ENCODE data around the gene TUBGCP3.

Gene TUBGCP3

DNA sequence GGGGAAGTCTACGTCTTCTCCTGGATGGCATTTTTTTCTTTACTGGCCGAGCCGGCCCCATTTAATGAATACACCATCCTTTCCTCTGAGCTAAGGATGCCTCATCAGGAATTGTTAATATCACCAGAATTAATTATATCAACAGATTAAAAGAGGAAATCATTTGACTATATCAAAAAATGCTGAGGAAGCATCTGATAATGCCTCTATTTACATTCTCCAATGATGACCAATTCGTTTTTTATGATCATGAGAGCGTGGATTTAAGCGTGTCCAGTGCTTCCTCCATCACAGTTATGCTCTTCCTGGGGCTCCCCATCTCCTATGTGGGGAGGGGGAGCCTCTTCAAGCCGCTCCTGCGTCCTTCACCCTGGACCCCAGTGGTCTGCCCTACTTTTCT is 58.7 kb downstream of the TUBGCP3 start:
- Histone ChIP-seq H3K79me2 (ENCODE audit: control insufficient read depth, insufficient read depth, low read length, unreplicated experiment) (no peaks in the 10 kb centered on the region), H3K4me1 (ENCODE audit: control insufficient read depth, insufficient read depth, low read length, unreplicated experiment) (no peaks in the 10 kb centered on the region), H3K27ac (ENCODE audit: low read depth, low read length) (no peak overlapping the region), H3K36me3 (ENCODE audit: insufficient read depth, low read length) (peaks cover 4% of the 10 kb centered on the region; the same call in 1 of the 2 replicates), H2AFZ (ENCODE audit: low read length, unreplicated experiment) (no peak overlapping the region), H3K4me3 (ENCODE audit: low read depth, low read length) (no peak overlapping the region), H3K27me3 (ENCODE audit: insufficient read depth, low read length) (no peaks in the 10 kb centered on the region)

- Histone ChIP-seq H3K4me3 (ENCODE audit: low read depth, low read length) (no peak overlapping the region), H3K4me1 (ENCODE audit: control insufficient read depth, insufficient read depth, low read length, unreplicated experiment) (no peaks in the 10 kb centered on the region), H3K27ac (ENCODE audit: low read depth, low read length) (no peak overlapping the region), H3K36me3 (ENCODE audit: insufficient read depth, low read length) (peaks cover 4% of the 10 kb centered on the region; the same call in 1 of the 2 replicates), H3K79me2 (ENCODE audit: control insufficient read depth, insufficient read depth, low read length, unreplicated experiment) (no peaks in the 10 kb centered on the region), H3K27me3 (ENCODE audit: insufficient read depth, low read length) (no peaks in the 10 kb centered on the region), H2AFZ (ENCODE audit: low read length, unreplicated experiment) (no peak overlapping the region)
Observed at GRCh38 chr13:112526146-112526853, 61.7 kb downstream of the TUBGCP3 start.

DNA sequence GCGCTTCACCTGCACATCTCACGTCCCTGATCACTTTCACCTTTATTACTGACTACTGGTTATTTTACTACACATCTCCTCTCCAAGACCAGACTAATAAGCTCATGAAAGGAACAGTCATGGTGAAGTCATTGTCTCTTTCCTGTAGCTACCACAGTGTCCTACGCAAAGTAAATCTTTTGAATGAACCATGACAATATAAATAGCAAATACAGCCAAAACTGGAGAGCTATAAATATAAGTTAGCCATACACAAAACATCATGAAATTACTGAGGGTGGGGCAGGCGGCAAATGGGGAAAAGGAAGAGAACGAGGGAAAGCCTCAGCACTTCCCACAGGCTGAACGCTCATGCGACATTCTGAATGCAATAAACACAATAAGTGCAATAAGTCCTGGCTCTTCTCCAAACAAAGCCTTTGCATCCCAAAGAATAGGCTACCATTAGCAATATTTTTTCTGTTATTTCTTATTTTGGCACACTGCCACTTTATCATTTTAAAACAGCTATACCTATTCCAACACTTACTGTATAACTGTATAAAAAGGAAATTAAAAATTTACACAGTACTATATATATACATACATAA is 62.5 kb downstream of the TUBGCP3 start:
- Histone ChIP-seq H3K79me2 (ENCODE audit: control insufficient read depth, insufficient read depth, low read length, unreplicated experiment) (no peaks in the 10 kb centered on the region), H3K36me3 (ENCODE audit: insufficient read depth, low read length) (peaks cover 4% of the 10 kb centered on the region; the same call in 1 of the 2 replicates), H3K4me3 (ENCODE audit: low read depth, low read length) (no peak overlapping the region), H3K27ac (ENCODE audit: low read depth, low read length) (no peak overlapping the region), H3K27me3 (ENCODE audit: insufficient read depth, low read length) (no peaks in the 10 kb centered on the region), H2AFZ (ENCODE audit: low read length, unreplicated experiment) (no peak overlapping the region), H3K4me1 (ENCODE audit: control insufficient read depth, insufficient read depth, low read length, unreplicated experiment) (no peaks in the 10 kb centered on the region)

DNA sequence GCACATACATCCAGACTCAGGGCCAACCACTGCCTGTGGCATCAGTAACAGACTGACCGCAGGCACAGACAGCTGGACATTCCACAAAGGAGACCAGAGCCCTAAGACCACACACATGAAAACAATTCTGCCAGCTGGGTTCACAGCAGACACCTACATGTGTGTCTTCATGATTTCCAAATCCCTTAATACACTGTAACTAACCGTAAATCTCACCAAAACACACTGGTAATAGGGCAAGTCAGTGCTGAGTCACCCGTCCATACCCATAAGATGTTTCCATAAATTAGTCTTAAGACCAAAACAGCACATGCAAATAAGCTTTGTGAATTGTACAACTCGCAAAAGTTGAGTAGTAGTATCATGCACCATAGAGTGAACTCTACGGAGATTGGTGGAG is 65.4 kb downstream of the TUBGCP3 start:
- no peak overlapping the region for H2AFZ ChIP-seq (ENCODE audit: low read length, unreplicated experiment)
- no peak overlapping the region for H3K27ac ChIP-seq (ENCODE audit: low read depth, low read length)
- peaks cover 4% of the 10 kb centered on the region; the same call in 1 of the 2 replicates for H3K36me3 ChIP-seq (ENCODE audit: insufficient read depth, low read length)

DNA sequence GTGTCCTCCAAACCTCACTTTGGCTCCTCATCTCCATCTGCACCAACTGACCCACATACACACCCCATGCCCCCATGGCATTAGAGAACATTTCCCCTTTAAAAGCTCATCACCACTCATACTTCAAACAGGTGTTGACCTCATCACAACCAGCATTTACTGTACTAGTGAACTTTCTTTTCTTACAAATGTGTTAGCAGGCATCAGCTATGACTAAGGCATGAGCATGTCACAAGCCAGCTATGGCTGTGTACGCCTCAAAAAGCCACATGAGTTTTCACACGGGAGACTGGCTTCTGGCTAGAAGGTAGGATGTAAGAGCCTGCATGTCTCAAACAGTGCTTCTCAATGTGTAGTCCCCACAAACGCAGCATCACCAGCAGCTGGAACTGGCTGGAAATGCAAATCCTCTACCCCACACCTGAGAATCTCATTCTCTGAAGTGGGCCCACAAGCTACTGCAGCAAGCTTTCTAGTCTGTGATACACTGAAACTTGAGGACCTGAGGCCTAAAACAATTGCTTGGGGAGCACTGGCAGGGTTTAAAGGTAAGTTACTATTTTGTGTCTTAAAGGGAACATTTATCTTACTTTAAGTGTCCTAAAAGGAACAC is 66.8 kb downstream of the TUBGCP3 start:
- H3K27ac ChIP-seq (ENCODE audit: low read depth, low read length): no peak overlapping the region
- no peaks in the 10 kb centered on the region for H3K4me1 ChIP-seq (ENCODE audit: control insufficient read depth, insufficient read depth, low read length, unreplicated experiment)
- peaks cover 3% of the 10 kb centered on the region; the same call in 1 of the 2 replicates for H3K36me3 ChIP-seq (ENCODE audit: insufficient read depth, low read length)
- no peaks in the 10 kb centered on the region for H3K79me2 ChIP-seq (ENCODE audit: control insufficient read depth, insufficient read depth, low read length, unreplicated experiment)
- H3K27me3 ChIP-seq (ENCODE audit: insufficient read depth, low read length): no peaks in the 10 kb centered on the region
- no peak overlapping the region for H3K4me3 ChIP-seq (ENCODE audit: low read depth, low read length)
- no peak overlapping the region for H2AFZ ChIP-seq (ENCODE audit: low read length, unreplicated experiment)

More for the DNA sequence above, 65.4 kb downstream of the TUBGCP3 start:
- no peak overlapping the region for H3K4me3 ChIP-seq (ENCODE audit: low read depth, low read length)
- H3K27me3 ChIP-seq (ENCODE audit: insufficient read depth, low read length): no peaks in the 10 kb centered on the region
- H3K79me2 ChIP-seq (ENCODE audit: control insufficient read depth, insufficient read depth, low read length, unreplicated experiment): no peaks in the 10 kb centered on the region
- no peaks in the 10 kb centered on the region for H3K4me1 ChIP-seq (ENCODE audit: control insufficient read depth, insufficient read depth, low read length, unreplicated experiment)

- H3K27ac ChIP-seq (ENCODE audit: low read depth, low read length): no peak overlapping the region
- H3K36me3 ChIP-seq (ENCODE audit: insufficient read depth, low read length): peaks cover 3% of the 10 kb centered on the region; the same call in 1 of the 2 replicates
- H3K4me1 ChIP-seq (ENCODE audit: control insufficient read depth, insufficient read depth, low read length, unreplicated experiment): no peaks in the 10 kb centered on the region
- H2AFZ ChIP-seq (ENCODE audit: low read length, unreplicated experiment): no peak overlapping the region
- H3K27me3 ChIP-seq (ENCODE audit: insufficient read depth, low read length): no peaks in the 10 kb centered on the region
- H3K4me3 ChIP-seq (ENCODE audit: low read depth, low read length): no peak overlapping the region
- no peaks in the 10 kb centered on the region for H3K79me2 ChIP-seq (ENCODE audit: control insufficient read depth, insufficient read depth, low read length, unreplicated experiment)
Observed at GRCh38 chr13:112519517-112520060, 68.4 kb downstream of the TUBGCP3 start.

DNA sequence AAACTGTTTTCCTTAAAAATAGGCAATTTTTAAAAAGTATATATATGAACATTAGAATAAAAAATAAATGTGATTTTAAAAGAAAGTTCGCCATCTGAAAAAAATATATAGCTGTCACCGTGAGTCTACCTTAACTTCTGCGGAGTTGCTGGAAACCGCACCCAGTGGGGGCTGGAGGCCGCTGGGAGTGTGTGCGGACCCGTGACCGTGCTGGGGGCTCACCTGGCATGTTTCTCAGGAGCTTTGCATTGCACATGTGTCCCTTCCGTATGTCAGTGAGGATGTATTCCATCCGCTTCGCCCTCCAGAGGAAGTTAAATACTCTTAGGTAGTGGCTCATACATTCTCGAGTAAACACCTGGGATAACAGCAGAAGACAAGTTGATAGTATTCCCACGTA is 71.7 kb downstream of the TUBGCP3 start:
- H3K36me3 ChIP-seq (ENCODE audit: insufficient read depth, low read length): peaks cover 3% of the 10 kb centered on the region; the same call in 1 of the 2 replicates
- no peaks in the 10 kb centered on the region for H3K4me1 ChIP-seq (ENCODE audit: control insufficient read depth, insufficient read depth, low read length, unreplicated experiment)
- no peak overlapping the region for H2AFZ ChIP-seq (ENCODE audit: low read length, unreplicated experiment)
- no peaks in the 10 kb centered on the region for H3K27me3 ChIP-seq (ENCODE audit: insufficient read depth, low read length)
- H3K79me2 ChIP-seq (ENCODE audit: control insufficient read depth, insufficient read depth, low read length, unreplicated experiment): no peaks in the 10 kb centered on the region
- H3K4me3 ChIP-seq (ENCODE audit: low read depth, low read length): no peak overlapping the region
- H3K27ac ChIP-seq (ENCODE audit: low read depth, low read length): no peak overlapping the region

DNA sequence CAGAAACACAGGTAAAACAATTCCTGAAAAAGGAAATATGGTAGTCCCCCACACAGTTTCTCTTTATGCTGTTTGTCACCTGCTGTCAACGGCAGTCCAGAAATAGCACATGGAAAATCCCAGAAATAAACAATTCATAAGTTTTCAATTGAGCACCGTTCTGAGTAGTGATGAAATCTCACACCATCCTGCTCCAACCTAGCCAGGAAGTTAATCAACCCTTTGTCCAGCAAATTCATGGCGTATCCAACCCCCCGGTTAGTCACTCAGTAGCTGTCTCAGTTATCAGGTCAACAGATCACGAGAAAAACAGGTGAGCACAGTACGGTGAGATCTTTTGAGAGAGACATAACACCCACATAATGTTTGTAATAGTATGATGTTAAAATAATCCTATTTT is 74.2 kb downstream of the TUBGCP3 start:
- H3K4me1 ChIP-seq (ENCODE audit: control insufficient read depth, insufficient read depth, low read length, unreplicated experiment): peaks cover 5% of the 10 kb centered on the region
- peaks cover 3% of the 10 kb centered on the region; the same call in 1 of the 2 replicates for H3K36me3 ChIP-seq (ENCODE audit: insufficient read depth, low read length)
- H3K79me2 ChIP-seq (ENCODE audit: control insufficient read depth, insufficient read depth, low read length, unreplicated experiment): no peaks in the 10 kb centered on the region
- H3K4me3 ChIP-seq (ENCODE audit: low read depth, low read length): no peak overlapping the region
- no peaks in the 10 kb centered on the region for H3K27me3 ChIP-seq (ENCODE audit: insufficient read depth, low read length)
- H2AFZ ChIP-seq (ENCODE audit: low read length, unreplicated experiment): no peak overlapping the region
- H3K27ac ChIP-seq (ENCODE audit: low read depth, low read length): no peak overlapping the region

GRCh38 chr13:112510987-112511685 is 76.8 kb downstream of the TUBGCP3 start:
- Histone ChIP-seq H3K36me3 (ENCODE audit: insufficient read depth, low read length) (no peaks in the 10 kb centered on the region), H3K27ac (ENCODE audit: low read depth, low read length) (no peak overlapping the region)

GRCh38 chr13:112510002-112510780 is 77.8 kb downstream of the TUBGCP3 start:
- Histone ChIP-seq H3K36me3 (ENCODE audit: insufficient read depth, low read length) (no peaks in the 10 kb centered on the region), H3K4me3 (ENCODE audit: low read depth, low read length) (no peak overlapping the region), H2AFZ (ENCODE audit: low read length, unreplicated experiment) (no peak overlapping the region), H3K79me2 (ENCODE audit: control insufficient read depth, insufficient read depth, low read length, unreplicated experiment) (no peaks in the 10 kb centered on the region), H3K27me3 (ENCODE audit: insufficient read depth, low read length) (no peaks in the 10 kb centered on the region), H3K4me1 (ENCODE audit: control insufficient read depth, insufficient read depth, low read length, unreplicated experiment) (peaks cover 5% of the 10 kb centered on the region), H3K27ac (ENCODE audit: low read depth, low read length) (no peak overlapping the region)

More at GRCh38 chr13:112510987-112511685, 76.8 kb downstream of the TUBGCP3 start:
- Histone ChIP-seq H2AFZ (ENCODE audit: low read length, unreplicated experiment) (no peak overlapping the region), H3K27me3 (ENCODE audit: insufficient read depth, low read length) (no peaks in the 10 kb centered on the region), H3K4me1 (ENCODE audit: control insufficient read depth, insufficient read depth, low read length, unreplicated experiment) (peaks cover 5% of the 10 kb centered on the region), H3K4me3 (ENCODE audit: low read depth, low read length) (no peak overlapping the region), H3K79me2 (ENCODE audit: control insufficient read depth, insufficient read depth, low read length, unreplicated experiment) (no peaks in the 10 kb centered on the region)
